Neural progenitor cell (in vitro differentiated cells): Measurements from ENCODE around the gene DHRS1.

Experiments used
- EZH2 ChIP-seq: fragments of 200-600 bp; sonication (generic); IDR thresholded peaks from 2 replicates; pipeline ENCODE4 v1.6.1; 2017; ENCODE audit warnings: antibody characterized with exemption, mild to moderate bottlenecking, moderate library complexity
- EZH2phosphoT487 ChIP-seq: fragments of 200-600 bp; sonication (generic); IDR thresholded peaks from 2 replicates; pipeline ENCODE4 v1.6.1; 2017; ENCODE audit warnings: antibody characterized with exemption
- TF ChIP-seq, protein P1 (sequence below): fragments of 200-600 bp; sonication (generic); IDR thresholded peaks from 2 replicates; pipeline ENCODE4 v1.5.1; 2017; ENCODE audit warnings: antibody characterized with exemption, mild to moderate bottlenecking

DNA sequence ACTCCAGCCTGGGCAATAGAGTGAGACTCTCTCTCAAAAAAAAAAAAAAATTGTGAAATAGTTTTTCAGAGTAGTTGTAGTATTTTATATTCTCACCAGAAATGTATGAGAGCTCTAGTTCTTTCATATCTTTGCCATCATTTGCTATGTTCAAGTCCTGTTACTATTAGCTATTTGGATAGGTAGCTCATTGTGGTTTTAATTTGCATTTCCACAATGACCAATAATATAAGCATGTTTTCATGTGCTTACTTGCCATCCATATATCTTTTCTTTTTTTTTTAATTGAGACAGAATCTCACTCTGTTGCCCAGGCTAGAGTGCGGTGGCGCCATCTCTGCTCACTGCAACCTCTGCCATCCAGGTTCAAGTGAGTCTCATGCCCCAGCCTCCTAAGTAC, 48.6 kb upstream of the DHRS1 start:
- TF ChIP-seq, protein P1, sequence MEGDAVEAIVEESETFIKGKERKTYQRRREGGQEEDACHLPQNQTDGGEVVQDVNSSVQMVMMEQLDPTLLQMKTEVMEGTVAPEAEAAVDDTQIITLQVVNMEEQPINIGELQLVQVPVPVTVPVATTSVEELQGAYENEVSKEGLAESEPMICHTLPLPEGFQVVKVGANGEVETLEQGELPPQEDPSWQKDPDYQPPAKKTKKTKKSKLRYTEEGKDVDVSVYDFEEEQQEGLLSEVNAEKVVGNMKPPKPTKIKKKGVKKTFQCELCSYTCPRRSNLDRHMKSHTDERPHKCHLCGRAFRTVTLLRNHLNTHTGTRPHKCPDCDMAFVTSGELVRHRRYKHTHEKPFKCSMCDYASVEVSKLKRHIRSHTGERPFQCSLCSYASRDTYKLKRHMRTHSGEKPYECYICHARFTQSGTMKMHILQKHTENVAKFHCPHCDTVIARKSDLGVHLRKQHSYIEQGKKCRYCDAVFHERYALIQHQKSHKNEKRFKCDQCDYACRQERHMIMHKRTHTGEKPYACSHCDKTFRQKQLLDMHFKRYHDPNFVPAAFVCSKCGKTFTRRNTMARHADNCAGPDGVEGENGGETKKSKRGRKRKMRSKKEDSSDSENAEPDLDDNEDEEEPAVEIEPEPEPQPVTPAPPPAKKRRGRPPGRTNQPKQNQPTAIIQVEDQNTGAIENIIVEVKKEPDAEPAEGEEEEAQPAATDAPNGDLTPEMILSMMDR: no peak
- TF ChIP-seq EZH2 (no peak), EZH2phosphoT487 (no peak)
